Fibroblast of mammary gland (primary cell): Measurements from ENCODE around the gene BNC2.
"Not testable (repeated sequence)": the region's sequence is repeated elsewhere in the genome, so short reads cannot be mapped to it uniquely, and the experiment has no call there.

Source experiments
- DNase-seq: peaks from one replicate; pipeline ENCODE4 v3.0.0-alpha.2; 2010; ENCODE audit warnings: low read depth
- H3K4me3 ChIP-seq: 2 replicates; pipeline ENCODE4 v1.5.1; 2011; ENCODE audit warnings: low read depth, mild to moderate bottlenecking, low read length, moderate library complexity; ENCODE audit not compliant: control insufficient read depth
- CTCF ChIP-seq: conservative IDR thresholded peaks from 2 replicates; pipeline ENCODE4 v1.5.1; 2011; ENCODE audit warnings: low read depth, low read length, inconsistent platforms; ENCODE audit not compliant: control insufficient read depth, insufficient read depth

The BNC2 gene

GRCh38 chr9:16870596-16871335, at the start of gene BNC2:
Gene BNC2 (minus strand): TSS chr9:16870670. CDS start chr9:16870648, 22 bp downstream.
- DNase-seq: peak; percentile 50
- no peak for TF ChIP-seq CTCF
- peak within 1 kb of the TSS; percentile 86 for H3K4me3 ChIP-seq

- DNase-seq: no peak
- no peak for TF ChIP-seq CTCF
- no peak overlapping the region for H3K4me3 ChIP-seq
Measured at GRCh38 chr9:16918920-16919319, 48.5 kb upstream of the BNC2 start.

GRCh38 chr9:16915126-16915831, 44.8 kb upstream of the BNC2 start:
- TF ChIP-seq CTCF: no peak
- peak; percentile 36 for DNase-seq
- no peak overlapping the region for H3K4me3 ChIP-seq

GRCh38 chr9:16912197-16912596, 41.7 kb upstream of the BNC2 start:
- DNase-seq: no peak
- TF ChIP-seq CTCF: no peak
- H3K4me3 ChIP-seq: no peak overlapping the region

GRCh38 chr9:16908206-16908605, 37.7 kb upstream of the BNC2 start:
- DNase-seq: peak; percentile 22
- not testable (repeated sequence) for H3K4me3 ChIP-seq

GRCh38 chr9:16904655-16905054, 34.2 kb upstream of the BNC2 start:
- TF ChIP-seq CTCF: no peak

GRCh38 chr9:16901590-16901989, 31.1 kb upstream of the BNC2 start:
- DNase-seq: peak; percentile 80
- no peak for TF ChIP-seq CTCF
- H3K4me3 ChIP-seq: no peak overlapping the region

More at GRCh38 chr9:16904655-16905054, 34.2 kb upstream of the BNC2 start:
- no peak for DNase-seq
- no peak overlapping the region for H3K4me3 ChIP-seq
